Neuron (in vitro differentiated cells): Measurements from ENCODE around the gene MRPS33.
"Not testable (repeated sequence)": the region's sequence is repeated elsewhere in the genome, so short reads cannot be mapped to it uniquely, and the experiment has no call there.

Source experiments
- H2AFZ ChIP-seq: one replicate; pipeline ENCODE4 v1.6.1; 2013; ENCODE audit warnings: low read depth, mild to moderate bottlenecking, inconsistent platforms, low read length, moderate library complexity
- H3K27me3 ChIP-seq: one replicate; pipeline ENCODE4 v1.6.1; 2013; ENCODE audit warnings: low read length; ENCODE audit not compliant: insufficient read depth
- H3K36me3 ChIP-seq: one replicate; pipeline ENCODE4 v1.6.1; 2013; ENCODE audit warnings: low read length; ENCODE audit not compliant: insufficient read depth
- H3K4me1 ChIP-seq: one replicate; pipeline ENCODE4 v1.6.1; 2013; ENCODE audit warnings: low read length; ENCODE audit not compliant: insufficient read depth
- H3K4me3 ChIP-seq: 2 replicates; pipeline ENCODE4 v1.5.1; 2013; ENCODE audit warnings: mild to moderate bottlenecking, low read length, moderate library complexity
- H3K9me3 ChIP-seq: one replicate; pipeline ENCODE4 v1.6.1; 2013; ENCODE audit warnings: low read length

MRPS33 gene

DNA sequence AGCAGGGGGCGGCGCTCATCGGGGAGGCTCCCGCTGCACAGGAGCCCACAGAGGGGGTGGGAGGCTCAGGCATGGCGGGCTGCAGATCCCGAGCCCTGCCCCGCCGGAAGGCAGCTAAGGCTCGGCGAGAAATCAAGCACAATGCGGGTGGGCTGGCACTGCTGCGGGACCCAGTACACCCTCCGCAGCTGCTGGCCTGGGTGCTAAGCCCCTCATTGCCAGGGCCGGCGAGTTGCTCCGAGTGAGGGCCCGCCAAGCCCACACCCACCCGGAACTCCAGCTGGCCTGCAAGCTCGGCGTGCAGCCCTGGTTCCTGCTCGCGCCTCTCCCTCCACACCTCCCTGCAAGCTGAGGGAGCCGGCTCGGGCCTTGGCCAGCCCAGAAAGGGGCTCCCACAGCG, 57.8 kb downstream of the MRPS33 start:
- not testable (repeated sequence) for H2AFZ ChIP-seq, H3K4me1 ChIP-seq, H3K36me3 ChIP-seq, H3K9me3 ChIP-seq, H3K27me3 ChIP-seq, H3K4me3 ChIP-seq
